SKM-1 treated with dmso at 0.1 percent for 144 hours (cell line): ENCODE measurements around the gene CPEB4.
A peak's percentile ranks its signal among the peaks of the same experiment; 100 is the strongest.

Source experiments
- DNase-seq: peaks from one replicate; lab custom pipeline; 2025; ENCODE audit not compliant: unreplicated experiment; lab: John Stamatoyannopoulos, UW

The CPEB4 gene

DNA sequence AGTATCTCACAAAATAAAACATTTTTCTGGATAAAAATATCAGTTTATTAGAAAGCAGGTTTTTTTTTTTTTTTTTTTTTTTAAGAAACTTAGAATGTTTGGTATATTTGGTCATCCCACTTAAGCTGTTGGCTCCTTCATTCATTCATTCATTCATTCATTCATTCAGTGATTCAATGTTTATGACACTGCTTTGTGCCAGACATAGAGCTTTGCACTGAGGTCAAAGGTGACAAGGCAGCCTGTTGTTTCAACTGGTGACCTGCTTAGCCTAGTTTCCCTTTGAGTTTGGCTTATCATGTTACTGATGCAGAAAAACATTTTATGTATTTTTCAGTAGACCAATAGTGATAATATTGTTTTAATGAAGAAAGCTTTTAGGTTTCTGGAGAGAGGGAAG, 23.5 kb downstream of the CPEB4 start:
- no peak for DNase-seq

DNA sequence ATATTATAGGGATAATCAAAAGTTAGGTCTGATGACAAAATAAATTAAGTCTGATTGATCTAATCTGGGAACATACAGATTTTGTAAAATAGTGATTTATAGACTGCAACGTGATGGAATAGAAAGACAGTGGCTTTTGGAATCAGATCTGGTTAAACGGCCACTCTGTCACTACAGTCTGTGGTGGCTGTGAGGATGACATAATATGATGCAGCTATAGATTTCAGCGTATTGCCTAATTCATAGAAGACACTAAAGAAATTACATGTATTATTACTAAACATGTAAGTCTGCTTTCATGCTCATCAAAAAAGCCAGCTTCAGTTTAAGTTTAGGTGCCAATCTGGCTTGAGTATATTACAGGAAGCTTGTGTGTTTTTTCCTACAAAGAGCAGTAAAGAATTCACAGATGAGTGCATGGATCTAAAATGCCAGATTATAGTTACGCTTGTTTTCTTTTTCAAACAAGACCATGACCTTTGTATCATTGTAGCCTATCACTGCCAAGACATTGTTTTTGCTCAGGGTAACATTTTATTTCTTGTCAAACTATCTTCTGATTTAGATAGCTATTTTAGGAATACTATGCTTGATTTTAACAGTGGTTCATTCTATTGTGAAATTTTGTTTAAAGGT, 25.7 kb downstream of the CPEB4 start:
- DNase-seq = peak; percentile 15

DNA sequence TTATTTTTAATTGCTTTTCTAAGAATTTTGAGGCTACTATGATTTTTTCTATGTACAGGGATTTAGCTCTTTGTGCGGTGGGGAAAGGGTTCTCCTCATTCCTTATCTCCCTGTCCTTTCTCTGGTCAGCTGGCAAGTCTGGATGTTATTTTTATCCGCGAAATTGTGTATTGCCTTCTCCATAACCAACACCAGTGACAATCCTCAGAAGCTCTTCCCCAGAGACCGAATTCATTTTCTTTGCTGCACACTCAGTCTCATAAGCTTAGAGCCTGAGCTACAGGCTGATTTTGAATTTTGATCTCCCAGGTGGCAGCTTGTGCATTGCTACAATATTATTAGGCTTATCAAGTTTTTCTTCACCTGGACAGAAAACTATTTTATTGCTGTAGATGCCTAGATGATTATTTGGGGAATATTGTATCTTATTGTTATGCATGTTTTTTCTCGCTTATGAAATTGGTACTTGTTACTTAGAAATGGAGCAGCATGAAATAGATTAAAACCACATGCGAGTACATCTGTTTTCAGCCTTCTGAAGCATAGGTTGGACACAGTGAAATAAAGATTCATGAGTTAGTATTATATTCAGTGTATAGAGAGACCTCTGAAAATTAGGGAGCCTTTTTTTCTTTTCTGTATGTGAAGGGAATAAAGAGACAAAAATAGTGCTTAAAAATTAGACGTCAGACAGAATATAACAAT, 27.3 kb downstream of the CPEB4 start:
- DNase-seq = no peak

DNA sequence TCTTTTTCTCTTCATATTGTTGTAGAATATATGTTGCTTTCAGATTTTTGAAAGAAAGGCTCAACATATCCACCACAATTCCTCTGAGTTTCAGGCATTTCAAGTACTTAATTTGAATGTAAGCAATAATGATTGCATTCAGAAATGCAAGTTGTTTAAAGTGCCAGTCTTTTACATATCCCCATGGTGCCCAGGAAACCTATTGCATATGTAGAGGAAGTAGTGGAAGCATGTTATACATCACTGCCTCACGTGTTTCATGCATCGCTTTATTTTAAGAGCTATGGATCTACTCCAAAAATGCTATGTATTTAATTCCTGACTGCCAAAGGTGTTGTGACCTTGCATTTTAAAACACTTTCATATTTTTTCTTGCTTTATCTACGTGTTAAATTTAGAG, 28.1 kb downstream of the CPEB4 start:
- DNase-seq = no peak

DNA sequence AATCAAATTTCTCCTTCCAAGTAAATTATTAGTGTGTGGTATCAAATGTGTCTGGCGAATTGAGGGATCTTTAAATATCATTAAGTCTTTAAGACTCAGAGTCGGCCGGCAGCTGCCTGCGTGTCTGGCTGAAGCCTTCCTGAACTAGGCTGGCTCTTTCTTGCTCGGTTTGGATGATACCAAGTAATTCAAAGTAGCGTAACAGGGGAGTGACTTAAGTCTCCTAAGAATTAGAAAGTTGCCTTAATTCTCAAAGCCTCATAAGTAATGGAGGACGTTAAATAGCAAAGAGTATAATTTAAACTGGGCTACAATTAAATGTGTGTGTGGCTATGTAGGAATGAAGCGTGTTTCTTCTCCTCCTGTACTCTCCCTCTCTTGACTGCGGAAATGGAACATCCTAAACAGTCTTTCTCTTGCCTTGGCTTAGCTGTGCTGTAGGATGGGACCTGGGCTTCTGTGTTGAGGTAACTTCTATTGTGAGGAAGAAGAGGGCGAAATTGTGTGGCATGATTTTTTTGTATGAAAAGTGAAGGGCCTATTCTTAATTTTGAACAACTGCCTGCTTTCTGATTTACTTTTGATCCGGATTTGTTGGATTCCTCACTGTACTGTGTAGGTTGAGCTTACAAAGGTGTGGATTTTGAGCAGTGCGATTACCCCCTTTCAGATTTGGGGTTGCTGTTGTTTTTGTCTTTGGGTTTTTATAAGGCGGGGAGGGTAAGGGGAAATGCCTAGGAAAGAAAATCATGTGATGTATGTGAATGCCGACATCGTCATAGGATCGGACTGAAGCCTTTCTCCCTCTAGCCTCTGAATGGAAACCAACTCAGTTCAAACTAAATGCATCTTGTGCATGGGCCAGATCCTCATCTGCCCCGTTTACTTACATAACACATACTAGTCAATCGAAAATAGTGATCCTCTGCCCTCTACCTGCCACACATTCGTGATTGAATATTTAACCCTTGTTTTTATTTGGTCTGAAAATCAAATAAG, 29.9 kb downstream of the CPEB4 start:
- peak; percentile 89 for DNase-seq

DNA sequence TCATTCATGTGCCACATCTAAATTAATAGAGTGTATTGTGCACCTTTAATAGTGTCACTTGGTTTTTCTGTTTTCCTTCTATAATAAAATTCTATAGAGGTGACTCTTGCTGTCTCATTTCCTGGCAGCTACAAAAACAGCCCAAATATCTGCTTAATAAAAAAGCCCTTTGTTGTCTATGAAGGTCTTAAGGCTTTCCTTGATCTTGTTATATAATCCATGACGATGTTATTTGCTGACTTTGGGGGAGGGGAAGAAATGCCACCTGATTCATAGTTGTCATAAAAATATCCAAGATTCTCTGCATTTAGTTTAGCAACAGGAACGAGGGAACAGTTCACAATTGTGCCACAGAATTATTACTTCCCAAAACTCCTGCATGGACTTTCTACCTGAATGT, 31.3 kb downstream of the CPEB4 start:
- DNase-seq = no peak

DNA sequence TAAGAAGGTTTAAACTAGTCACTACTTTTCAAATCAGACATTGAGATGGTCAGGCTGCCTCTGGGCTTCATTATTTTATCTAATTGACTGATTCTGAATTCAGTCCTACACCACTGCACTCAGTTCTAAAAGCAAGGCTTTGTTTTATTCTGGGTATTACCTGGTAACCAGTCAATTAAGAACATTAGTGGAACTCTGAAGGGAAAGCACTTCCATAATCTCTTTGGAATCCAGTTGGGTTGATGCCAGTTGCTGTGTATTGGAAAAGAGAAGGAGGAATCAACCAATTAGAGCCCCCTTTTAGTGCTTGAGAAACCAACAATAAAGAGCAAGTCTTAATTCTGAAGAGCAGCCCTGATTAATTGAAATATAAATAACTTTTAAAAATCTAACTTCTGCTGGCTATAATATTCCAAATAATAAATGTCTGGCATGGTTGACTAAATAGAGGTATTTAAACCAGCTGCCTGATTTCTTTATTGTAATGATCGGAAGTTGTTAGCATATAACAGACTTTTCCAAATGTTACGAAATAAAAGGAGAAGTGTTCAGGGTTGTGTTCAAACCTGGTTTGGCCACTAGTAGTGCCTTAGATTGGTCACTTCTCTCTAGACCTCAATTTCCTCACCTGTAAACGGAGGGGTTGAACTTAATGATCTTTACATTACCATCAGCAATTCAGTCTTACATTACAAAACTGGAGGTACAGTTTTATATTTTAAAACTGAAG, 32.0 kb downstream of the CPEB4 start:
- DNase-seq = peak; percentile 52

DNA sequence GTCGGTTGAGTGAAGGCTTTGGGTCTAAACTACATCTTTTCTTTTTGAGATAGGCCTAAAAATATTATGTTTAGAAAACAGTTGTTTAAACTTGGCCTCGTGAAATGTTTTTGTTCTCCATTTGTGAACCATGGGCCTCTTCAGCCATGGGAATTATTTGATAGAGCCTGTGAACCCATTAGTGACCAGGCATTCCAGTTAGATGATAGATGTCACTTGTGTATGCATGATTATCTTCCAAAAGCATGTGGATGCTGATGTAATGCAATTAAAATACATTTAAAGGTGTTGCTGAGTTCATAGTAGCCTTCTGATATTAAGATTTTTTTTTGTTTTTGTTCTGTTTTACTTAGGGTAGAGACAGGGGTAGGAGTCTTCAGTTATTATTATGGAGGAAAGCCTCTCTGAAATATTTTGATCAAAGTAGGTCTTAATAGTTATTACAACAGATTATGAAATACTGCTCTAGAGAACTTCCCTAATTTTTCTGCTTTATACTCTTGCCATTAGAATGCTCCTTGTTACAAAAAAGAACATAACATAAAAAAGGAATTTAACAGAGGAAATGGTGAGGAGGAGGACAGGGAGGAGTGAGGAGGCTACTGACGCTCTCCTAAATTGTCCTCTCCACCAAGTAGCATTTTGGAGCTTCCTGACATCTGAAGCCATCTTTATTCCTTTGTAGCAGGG, 32.9 kb downstream of the CPEB4 start:
- peak; percentile 18 for DNase-seq

DNA sequence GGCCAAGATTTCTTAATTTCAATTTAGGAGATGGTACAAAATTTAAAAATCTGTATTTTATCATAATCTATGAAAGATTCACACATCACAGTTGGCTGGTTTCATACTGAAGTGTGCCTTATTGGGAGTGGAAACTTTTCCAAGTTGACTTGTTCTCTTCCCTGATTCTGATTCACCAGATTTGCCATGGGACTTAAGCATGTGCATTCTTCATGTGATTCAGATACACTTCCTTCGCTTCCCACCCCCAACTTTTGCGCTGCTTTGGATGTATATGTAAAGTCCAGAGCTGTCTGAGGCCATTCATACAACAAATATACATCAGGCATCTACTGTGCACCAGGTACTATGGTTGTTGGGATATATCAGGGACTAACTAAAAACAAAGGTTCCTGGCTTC, 34.4 kb downstream of the CPEB4 start:
- no peak for DNase-seq

DNA sequence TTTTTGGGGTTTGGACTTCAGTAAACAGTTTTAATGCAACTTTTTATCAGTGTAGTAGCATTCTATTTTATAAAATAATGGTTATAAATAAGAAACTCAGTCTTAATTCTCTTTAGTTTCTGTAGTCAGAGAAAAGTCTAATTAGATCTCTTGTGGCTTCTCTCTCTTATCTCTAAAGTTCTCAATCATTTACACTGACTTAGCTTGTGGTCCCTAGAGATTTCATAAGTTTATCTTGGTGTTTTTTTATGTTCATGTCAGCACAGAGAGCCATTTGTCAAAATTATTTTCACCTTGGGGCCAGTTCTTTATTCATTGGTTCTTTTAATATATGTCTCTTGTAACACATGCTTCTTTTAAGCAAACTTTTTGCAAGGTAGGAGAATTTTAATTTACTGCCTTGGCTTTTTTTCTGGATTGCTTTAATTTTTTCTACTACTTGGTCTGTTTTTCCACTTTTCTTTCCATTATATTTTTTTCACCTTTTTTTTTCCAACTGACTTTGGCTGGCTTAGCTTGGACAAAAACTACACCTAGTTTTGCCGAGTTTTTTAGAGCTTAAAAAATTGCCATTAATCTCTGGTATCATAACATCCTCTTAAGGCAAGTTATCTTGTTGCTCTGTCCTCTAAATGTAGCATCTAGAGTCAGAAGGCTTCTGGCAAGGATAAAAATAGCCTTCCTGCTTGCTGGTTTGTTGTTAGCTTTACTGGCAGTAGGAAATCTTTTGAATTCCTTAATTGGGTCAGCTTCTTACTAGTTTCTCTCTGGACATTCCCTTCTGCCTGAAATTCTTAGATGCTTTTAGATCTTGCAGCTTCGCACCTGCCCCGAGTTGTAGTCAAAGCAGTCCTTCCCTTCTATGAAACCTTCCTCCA, 35.3 kb downstream of the CPEB4 start:
- DNase-seq = no peak

DNA sequence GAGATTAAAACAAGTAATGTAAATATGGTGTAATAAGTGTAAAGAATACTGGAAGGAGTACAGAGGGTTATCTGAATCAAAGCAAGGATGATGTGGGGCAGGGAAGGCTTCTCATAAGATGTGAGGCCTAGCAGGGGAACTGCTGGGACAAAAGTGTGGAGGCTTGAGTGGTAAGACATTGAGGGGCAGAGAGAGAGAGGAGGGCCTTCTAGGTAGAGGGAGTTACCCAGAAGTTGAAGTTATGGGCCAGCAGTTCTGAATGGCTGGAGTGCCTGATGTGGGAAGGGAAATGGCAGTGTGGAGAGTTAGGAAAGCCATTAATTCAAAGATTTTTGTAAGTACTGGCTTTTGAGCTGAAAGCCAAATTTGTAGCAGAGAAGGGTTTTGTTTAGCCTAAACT, 36.8 kb downstream of the CPEB4 start:
- DNase-seq = no peak

DNA sequence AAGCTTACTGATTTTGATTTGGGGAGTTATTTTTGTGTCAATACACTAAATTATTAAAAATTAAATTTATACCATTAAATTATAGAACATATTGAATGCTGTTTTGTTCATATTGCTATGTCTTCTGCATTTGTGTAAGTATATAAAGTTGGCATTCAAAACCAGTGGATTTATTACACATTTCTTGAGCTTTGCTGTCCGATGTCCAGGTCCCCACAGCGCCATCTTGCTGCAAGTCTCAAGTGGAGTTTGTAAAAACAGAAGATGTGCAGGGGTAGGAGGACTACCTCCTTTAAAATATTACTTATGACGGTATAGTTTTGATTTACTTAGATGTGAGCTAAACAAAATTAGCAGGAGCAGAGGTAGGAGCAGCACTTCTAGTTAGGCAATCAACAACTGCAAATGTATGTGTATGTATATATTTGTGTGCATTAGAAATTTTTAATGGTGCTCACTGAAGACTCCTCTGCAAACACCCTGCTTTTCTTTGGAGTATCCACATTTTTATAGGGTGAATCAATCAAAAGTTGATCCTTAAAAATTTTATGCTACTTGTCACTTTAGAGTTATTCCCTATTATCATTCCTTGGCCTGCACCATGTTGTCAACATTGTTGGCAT, 37.4 kb downstream of the CPEB4 start:
- DNase-seq = peak; percentile 7

DNA sequence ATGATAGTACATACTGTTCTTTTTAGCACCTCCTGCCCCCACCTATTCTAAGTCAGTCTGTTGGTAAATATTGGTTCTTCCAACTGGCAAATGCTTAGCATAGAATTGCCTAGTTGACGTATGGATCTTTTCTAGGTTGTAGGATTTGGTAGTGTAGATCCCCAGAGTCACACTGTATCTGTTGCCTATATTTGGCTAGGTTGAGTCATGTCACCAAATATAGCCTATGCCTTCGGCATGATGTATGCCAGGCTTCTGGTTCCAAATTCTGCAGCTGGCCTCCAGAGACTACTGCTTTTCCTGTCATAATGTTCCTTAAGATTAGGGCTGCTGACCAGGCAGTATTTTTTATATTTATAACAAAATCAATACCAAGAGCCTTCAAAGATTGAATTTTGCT, 38.2 kb downstream of the CPEB4 start:
- no peak for DNase-seq

DNA sequence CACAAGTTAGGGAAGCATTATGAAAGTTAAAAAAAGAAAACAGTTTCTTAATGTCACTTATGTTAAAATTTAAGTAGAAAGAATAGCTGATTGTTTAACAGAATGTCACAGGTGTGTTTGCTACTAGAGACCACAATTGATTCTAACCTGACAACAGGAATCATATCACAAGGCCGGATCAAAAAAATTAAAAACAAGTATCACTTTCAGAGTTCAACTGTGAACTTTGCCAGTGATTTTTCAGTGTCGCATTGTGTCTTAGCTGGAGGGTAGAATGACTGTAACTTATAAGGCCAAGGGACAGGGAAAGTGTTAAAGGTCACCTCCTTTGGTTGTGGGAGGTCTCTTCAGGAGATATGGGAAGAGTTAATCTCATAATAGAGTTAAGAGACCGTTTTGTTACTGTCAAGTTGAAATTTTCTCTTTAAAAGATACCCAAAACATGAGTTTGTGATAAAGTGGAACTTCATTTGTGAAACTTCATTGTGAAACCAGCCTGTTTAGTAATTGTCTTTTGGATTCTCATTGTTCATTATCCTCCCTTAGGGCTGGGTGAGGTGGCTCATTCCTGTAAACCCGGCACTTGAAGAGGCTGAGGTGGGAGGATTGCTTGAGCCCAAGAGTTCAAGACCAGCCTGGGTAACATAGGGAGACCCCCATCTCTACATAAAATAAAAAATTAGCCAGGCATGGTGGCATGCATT, 40.9 kb downstream of the CPEB4 start:
- no peak for DNase-seq

DNA sequence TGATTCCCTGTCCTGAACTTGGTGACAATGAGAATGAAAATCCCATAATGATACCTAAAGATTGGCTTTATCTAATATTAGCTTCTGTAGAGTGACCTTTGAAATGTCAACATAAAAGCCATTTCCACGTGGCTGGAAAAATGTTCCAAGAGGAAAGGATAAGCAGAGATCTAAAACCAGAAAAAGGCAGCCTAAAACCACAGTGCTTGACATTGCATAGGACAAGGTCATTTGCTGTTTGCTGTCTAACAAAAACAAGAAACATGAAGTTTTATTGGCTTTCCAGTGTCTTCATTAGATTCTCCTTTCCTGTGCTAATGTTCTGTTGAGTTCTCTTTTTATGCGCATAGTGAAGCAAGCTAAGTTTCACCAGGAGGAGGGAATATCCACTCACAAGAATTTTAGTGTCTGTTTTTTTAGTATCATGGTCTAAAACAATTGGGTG, 44.6 kb downstream of the CPEB4 start:
- no peak for DNase-seq

DNA sequence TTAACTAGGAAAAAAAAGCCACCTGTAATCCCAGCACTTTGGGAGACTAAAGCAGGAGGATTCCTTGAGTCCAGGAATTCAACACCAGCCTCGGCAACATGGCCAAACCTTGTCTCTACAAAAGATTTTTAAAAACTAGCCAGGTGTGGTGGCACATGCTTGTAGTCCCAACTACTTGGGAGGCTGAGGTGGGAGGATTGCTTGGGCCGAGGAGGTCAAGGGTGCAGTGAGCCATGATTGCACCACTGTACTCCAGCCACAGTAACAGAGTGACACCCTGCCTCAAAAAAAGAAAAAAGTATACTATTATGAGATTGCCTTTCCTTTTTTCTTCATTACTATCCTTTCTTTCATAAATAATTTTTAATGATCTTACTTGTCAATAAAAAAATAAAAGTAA, 45.8 kb downstream of the CPEB4 start:
- DNase-seq = no peak

DNA sequence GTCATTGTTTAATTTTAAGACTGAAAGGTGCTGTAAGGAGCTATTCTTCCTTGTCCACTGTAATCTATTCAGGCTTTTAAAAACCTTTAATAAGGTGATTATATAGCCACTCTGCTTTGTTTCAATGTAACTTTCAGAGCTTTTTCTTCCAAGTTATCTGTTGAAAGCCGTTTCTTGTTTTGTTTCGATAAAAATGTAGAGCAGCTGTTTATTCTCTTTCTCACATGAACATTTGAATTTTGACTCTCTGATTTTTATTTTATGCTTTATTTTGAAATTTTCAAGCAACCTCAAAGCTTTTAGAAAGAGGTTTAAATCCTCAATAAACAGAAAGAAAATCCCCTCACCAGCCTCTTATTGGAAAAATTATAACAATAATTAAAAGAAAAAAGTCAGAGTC, 47.2 kb downstream of the CPEB4 start:
- DNase-seq = no peak

DNA sequence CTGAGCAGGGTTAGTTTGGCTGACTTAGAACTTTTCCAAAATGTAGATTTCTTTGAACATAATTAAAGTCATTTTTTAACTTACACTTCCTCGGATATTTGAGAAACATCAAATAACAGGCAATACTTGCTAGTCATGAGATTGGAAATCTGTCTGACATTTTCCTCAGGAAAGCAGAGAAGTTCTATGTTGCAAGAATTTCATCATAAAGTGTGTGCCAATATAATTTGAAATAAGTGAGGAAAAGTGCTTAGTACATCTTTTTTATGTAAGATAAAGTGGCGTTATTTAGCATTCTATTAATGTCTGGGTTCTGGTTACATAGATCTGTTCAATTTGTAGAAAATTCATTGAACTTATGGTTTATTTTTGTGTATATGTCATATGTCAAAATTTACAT, 52.1 kb downstream of the CPEB4 start:
- DNase-seq = no peak
